Measurements from ENCODE around the gene RPS6KA3.
"Not testable (repeated sequence)": the region's sequence is repeated elsewhere in the genome, so short reads cannot be mapped to it uniquely, and the experiment has no call there.

Gene RPS6KA3

DNA sequence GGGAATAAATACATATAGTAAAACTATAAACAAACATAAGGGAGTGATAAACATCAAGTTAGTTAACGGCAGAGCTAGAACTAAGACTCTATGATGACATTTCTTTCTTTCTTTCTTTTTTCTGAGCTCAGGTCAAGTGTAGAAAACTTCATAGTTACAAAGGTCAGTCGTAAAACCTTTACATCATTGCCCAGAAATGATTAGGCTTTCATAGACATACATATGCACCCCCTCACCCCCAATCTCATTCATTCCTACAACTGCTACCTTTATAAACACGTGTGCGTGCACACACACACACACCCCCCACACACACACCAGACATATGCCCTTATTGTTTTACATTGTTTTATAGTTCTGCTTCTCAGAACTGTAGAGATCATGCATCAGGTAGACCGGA, 130.8 kb downstream of the RPS6KA3 start:
- TF ChIP-seq, protein P1, sequence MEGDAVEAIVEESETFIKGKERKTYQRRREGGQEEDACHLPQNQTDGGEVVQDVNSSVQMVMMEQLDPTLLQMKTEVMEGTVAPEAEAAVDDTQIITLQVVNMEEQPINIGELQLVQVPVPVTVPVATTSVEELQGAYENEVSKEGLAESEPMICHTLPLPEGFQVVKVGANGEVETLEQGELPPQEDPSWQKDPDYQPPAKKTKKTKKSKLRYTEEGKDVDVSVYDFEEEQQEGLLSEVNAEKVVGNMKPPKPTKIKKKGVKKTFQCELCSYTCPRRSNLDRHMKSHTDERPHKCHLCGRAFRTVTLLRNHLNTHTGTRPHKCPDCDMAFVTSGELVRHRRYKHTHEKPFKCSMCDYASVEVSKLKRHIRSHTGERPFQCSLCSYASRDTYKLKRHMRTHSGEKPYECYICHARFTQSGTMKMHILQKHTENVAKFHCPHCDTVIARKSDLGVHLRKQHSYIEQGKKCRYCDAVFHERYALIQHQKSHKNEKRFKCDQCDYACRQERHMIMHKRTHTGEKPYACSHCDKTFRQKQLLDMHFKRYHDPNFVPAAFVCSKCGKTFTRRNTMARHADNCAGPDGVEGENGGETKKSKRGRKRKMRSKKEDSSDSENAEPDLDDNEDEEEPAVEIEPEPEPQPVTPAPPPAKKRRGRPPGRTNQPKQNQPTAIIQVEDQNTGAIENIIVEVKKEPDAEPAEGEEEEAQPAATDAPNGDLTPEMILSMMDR (conservative IDR thresholded peaks at IDR 0.05; ENCODE audit: control insufficient read depth, insufficient read depth, low read depth, low read length), result no peak
- no peak overlapping the region for H3K4me3 ChIP-seq (ENCODE audit: control insufficient read depth, low read depth, low read length)
- no peak for DNase-seq (ENCODE audit: low read depth)

DNA sequence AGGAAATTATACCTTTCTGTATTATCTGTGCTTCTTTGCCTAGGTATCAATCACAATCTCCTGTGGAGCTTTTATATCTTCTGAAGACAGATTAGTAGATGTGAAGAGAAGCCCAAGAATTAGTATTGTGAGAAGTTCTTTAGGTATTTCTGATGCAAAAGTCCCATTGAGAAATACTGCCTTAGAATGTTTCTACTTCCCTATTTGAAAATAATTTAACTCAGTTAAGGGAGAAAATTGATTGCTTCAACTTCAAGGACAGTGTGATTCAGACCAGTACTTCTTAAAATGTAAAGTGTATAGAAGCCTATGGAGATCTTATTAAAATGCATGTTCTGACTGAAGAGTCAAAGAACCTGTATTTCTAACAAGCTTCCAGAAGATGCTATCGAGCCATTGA, 134.0 kb downstream of the RPS6KA3 start:
- H3K4me3 ChIP-seq (ENCODE audit: control insufficient read depth, low read depth, low read length), result no peak overlapping the region
- TF ChIP-seq, protein P1 (conservative IDR thresholded peaks at IDR 0.05; ENCODE audit: control insufficient read depth, insufficient read depth, low read depth, low read length), result no peak
- DNase-seq (ENCODE audit: low read depth), result no peak

DNA sequence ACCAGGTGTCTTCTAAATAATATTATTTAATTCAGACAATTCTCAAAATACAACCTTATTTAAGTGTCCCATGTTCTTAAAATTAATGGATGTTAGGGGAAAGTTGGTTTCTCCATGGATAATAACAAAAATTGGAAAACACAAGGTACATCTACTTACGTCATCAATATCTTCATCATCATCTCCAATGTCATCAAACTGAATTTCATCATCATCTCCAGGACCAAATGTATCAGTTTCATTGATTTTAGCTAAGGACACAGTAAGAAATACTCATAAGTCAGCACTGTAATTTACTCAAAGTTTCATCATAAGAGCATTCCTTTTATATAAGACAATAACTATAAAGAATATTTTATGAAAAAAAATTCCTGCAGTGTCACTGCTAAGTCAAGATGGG, 136.4 kb downstream of the RPS6KA3 start:
- TF ChIP-seq, protein P1 (conservative IDR thresholded peaks at IDR 0.05; ENCODE audit: control insufficient read depth, insufficient read depth, low read depth, low read length), result no peak
- DNase-seq (ENCODE audit: low read depth), result no peak
- H3K4me3 ChIP-seq (ENCODE audit: control insufficient read depth, low read depth, low read length), result no peak overlapping the region

DNA sequence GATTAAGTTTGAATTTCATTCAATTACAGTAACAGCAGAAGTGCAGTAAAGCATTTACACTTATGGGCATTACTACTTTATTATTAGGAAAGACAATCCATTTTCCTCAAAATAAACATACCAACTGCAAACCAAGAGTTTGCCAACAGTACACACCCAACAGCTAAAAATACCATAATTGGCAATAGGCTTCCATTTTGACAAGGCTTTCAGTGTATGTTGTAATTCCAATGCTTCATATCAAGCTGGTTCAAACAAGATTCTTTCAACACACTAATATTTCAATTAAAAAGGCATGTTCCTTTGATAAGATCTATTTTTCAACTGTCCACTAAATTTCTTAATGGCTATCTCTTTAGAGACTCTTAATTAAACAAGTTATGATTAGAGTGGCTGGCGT, 137.2 kb downstream of the RPS6KA3 start:
- TF ChIP-seq, protein P1 (conservative IDR thresholded peaks at IDR 0.05; ENCODE audit: control insufficient read depth, insufficient read depth, low read depth, low read length), result no peak
- DNase-seq (ENCODE audit: low read depth), result no peak
- H3K4me3 ChIP-seq (ENCODE audit: control insufficient read depth, low read depth, low read length), result no peak overlapping the region

DNA sequence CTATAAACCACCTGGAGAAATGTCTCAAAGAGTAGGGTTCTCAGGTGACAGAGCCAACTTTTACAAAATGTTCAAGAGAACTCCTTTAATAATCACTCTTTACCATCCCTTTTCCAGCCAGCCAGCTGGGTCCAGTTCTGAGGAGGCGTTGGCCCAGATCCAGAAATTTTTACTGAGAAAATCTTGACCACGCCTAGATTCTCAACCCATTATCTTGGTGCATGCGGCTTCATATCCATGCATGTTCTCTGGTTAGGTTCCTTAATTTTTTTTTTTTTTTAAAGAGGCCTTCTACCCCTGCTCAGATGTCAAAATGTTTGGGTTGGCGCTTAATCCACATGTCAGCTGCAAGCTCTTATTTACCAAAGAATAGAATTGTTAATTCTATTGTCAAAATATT, 138.0 kb downstream of the RPS6KA3 start:
- TF ChIP-seq, protein P1 (conservative IDR thresholded peaks at IDR 0.05; ENCODE audit: control insufficient read depth, insufficient read depth, low read depth, low read length), result no peak
- H3K4me3 ChIP-seq (ENCODE audit: control insufficient read depth, low read depth, low read length), result no peak overlapping the region
- peak; percentile 28 for DNase-seq (ENCODE audit: low read depth)

DNA sequence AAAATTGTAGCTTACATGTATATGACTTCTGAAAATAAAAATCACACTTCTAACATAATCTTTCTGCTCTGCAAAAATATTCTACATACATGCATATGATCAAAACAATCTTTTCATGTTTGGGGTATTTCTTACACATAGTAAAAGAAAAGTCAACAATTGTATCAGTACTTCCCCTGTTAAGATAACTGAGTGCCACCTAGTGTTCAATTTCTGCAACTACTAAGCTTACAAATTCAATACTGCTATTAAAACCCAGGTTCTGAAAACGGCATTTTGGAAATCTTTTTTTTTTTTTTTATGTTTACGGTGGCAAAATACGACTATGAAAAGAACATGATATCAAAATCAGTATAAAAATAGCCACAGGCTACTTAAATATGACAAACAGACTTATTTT, 139.3 kb downstream of the RPS6KA3 start:
- not testable (repeated sequence) for DNase-seq (ENCODE audit: low read depth); H3K4me3 ChIP-seq (ENCODE audit: control insufficient read depth, low read depth, low read length)
- TF ChIP-seq, protein P1 (conservative IDR thresholded peaks at IDR 0.05; ENCODE audit: control insufficient read depth, insufficient read depth, low read depth, low read length), result peak; percentile 26

DNA sequence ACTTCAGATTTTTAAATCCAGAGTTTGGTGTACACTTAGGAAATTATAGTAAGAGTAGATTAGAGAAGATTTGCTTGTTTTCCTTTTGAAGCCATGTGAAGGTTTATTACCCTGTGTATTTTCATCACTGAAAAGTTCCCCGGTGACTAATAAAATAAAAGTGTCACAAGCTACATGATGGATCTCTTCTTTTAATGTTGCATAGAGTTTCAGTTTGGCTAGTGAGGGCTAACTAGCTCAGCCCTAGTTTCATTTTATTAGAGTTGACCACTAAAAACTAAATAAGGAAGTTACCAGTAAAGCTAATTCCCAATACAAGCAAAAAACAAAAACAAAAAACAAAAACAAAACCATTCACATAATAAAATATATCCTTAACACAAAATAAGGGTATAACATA, 139.9 kb downstream of the RPS6KA3 start:
- H3K4me3 ChIP-seq (ENCODE audit: control insufficient read depth, low read depth, low read length); DNase-seq (ENCODE audit: low read depth): not testable (repeated sequence)

Measured in fibroblast of mammary gland (primary cell).